Right lobe of liver (tissue), 6 donors: Measurements from ENCODE around the gene TMEM107. TPM values are rescaled to one million over a fixed set of nuclear protein-coding genes. Genes with fewer than 3 reads are reported as not detected.
A peak's percentile ranks its signal among the peaks of the same experiment; 100 is the strongest.

ENCODE experiments used
- ATAC-seq, 4 donors: fragments of 200-7000 bp; cut with Tn5 transposase; one replicate each; pipeline ENCODE4 v1.9.1; 2020; ENCODE audit warnings: mild to moderate bottlenecking in 4 of 4, moderate library complexity in 4 of 4
- DNase-seq, 3 donors: peaks; one replicate each; pipeline ENCODE4 v3.0.0-alpha.2; 2020
- H3K27ac ChIP-seq, 3 donors: fragments of 200-600 bp; one replicate each; pipeline ENCODE4 v1.8.0; 2022
- H3K27me3 ChIP-seq, 2 donors: fragments of 200-600 bp; one replicate each; pipeline ENCODE4 v1.8.0; 2022
- H3K36me3 ChIP-seq, 4 donors: fragments of 200-600 bp; sonication (generic) in 1 of 4; one replicate each; pipeline versions ENCODE4 v1.5.1 to v1.8.0; 2017 to 2022; ENCODE audit warnings: control low read depth in 1 of 4
- H3K4me1 ChIP-seq, 4 donors: fragments of 200-600 bp; sonication (generic) in 1 of 4; one replicate each; pipeline versions ENCODE4 v1.5.1 to v1.8.0; 2017 to 2022; ENCODE audit warnings: control low read depth in 1 of 4
- H3K4me3 ChIP-seq, 3 donors: fragments of 200-600 bp; one replicate each; pipeline ENCODE4 v1.8.0; 2022
- H3K9me3 ChIP-seq, 4 donors: fragments of 200-600 bp; sonication (generic) in 1 of 4; one replicate each; pipeline versions ENCODE4 v1.5.1 to v1.8.0; 2017 to 2022; ENCODE audit warnings: control low read depth in 1 of 4
- CTCF ChIP-seq, 4 donors: fragments of 200-600 bp in 3 of 4; fragments of 450-650 bp in 1 of 4; IDR thresholded peaks; one replicate each; pipeline versions ENCODE4 v1.5.1 to v1.8.0; 2016 to 2022; ENCODE audit warnings: antibody characterized with exemption in 4 of 4, mild to moderate bottlenecking in 2 of 4
- POLR2A ChIP-seq: fragments of 450-650 bp; IDR thresholded peaks from one replicate; pipeline ENCODE4 v1.6.1; 2017; ENCODE audit warnings: antibody characterized with exemption, mild to moderate bottlenecking
- WGBS: methylation state at CpG from one replicate; pipeline ENCODE4 v1.1.6; 2018; ENCODE audit warnings: low coverage, low lambda C conversion rate; ENCODE audit not compliant: insufficient coverage; ENCODE audit errors: missing lambda C conversion rate; 5-methylcytosine and 5-hydroxymethylcytosine counted together
- intact Hi-C, 2 donors: fragments of 100-400 bp; cut with DNase I; formaldehyde crosslinking; loops; one replicate each; pipeline versions ENCODE4 v1.11.2 to v1.14.1; 2022
- total RNA-seq, 6 experiments: library from RNA; depleted of rRNA in 2 of 6; stranded (reverse); fragments of >200 nt in 2 of 6; fragmentation: NEBNext Ultra II Directional in 3 of 6; extraction: Animal tissue kit (Norgen Biotek cat#: 25700) in 3 of 6; gene quantifications; one replicate each; pipeline versions ENCODE4 v1.1.0 to v1.2.4, GENCODE V29; 2016 to 2023
- donor health status: DM: no; HTN: yes; CAD: no.
- donor health status: DM: no; HTN: no; CAD: no.
- donor health status: DM: no; HTN: no; CAD: no.
- donor health status: DM: no; HTN: yes; CAD: no.
- donor health status: DM: no; HTN: yes; CAD: no.

TMEM107 gene
- total RNA-seq, 6 experiments from 2014 or later, result 2.3 to 5.0 (median 3.4) TPM

GRCh38 chr17:8159032-8159400, 17.2 kb downstream of the TMEM107 start:
- H3K36me3 ChIP-seq, result peaks cover 0 to 14% (median 0%) of the 10 kb centered on the region in 4 donors
- 28% methylated on average over 2 of the region's 3 CpGs for WGBS
- no peak for DNase-seq
- TF ChIP-seq POLR2A, result no peak
- no peak for TF ChIP-seq CTCF (IDR thresholded peaks at IDR 0.05)
- H3K27ac ChIP-seq, result peak overlapping the region in 2 of 3 donors; percentile 99
- no peaks in the 10 kb centered on the region for H3K9me3 ChIP-seq
- H3K4me1 ChIP-seq, result peaks cover 0 to 26% (median 13%) of the 10 kb centered on the region in 4 donors
- intact Hi-C loops, result loop anchor here in 1 of 2 donors (2.0 kb wide), 1 partner anchor 64 kb away; no protein-coding TSS in a partner anchor
- ATAC-seq, result no peak
- no peak overlapping the region for H3K4me3 ChIP-seq
- H3K27me3 ChIP-seq, result no peaks in the 10 kb centered on the region

GRCh38 chr17:8158267-8159031, 17.7 kb downstream of the TMEM107 start:
- no peak overlapping the region for H3K4me3 ChIP-seq
- H3K4me1 ChIP-seq, result peaks cover 0 to 21% (median 8%) of the 10 kb centered on the region in 4 donors
- H3K27me3 ChIP-seq, result no peaks in the 10 kb centered on the region
- no peaks in the 10 kb centered on the region for H3K9me3 ChIP-seq
- peak overlapping the region; percentile 77 to 99 (median 99) for H3K27ac ChIP-seq
- intact Hi-C loops, result loop anchor here in 1 of 2 donors (2.0 kb wide), 1 partner anchor 64 kb away; no protein-coding TSS in a partner anchor
- TF ChIP-seq CTCF (IDR thresholded peaks at IDR 0.05), result peak; percentile 89 to 94 (median 93)
- TF ChIP-seq POLR2A, result peak; percentile 41
- DNase-seq (peak; percentile 89 to 95 (median 92)), ATAC-seq (peak; percentile 27 to 43 (median 30))
- WGBS, result 21% methylated on average over 18 of the region's 20 CpGs
- H3K36me3 ChIP-seq, result peaks cover 0 to 14% (median under 1%) of the 10 kb centered on the region in 4 donors

- WGBS, result 0% methylated on average over 17 of the region's 59 CpGs
Measured at GRCh38 chr17:8156246-8156992, 19.8 kb downstream of the TMEM107 start.

GRCh38 chr17:8155996-8156245, 20.3 kb downstream of the TMEM107 start:
- no peaks in the 10 kb centered on the region for H3K9me3 ChIP-seq
- ATAC-seq (no peak), DNase-seq (no peak)
- peak overlapping the region; percentile 79 to 94 (median 80) for H3K4me3 ChIP-seq
- H3K36me3 ChIP-seq, result peaks cover 0 to 7% (median 3%) of the 10 kb centered on the region in 4 donors
- peaks cover 0 to 26% (median 7%) of the 10 kb centered on the region in 4 donors for H3K4me1 ChIP-seq
- no peaks in the 10 kb centered on the region for H3K27me3 ChIP-seq
- intact Hi-C loops, result no loop called here
- 9% methylated on average over 6 of the region's 11 CpGs for WGBS
- TF ChIP-seq POLR2A, result no peak
- no peak for TF ChIP-seq CTCF (IDR thresholded peaks at IDR 0.05)
- H3K27ac ChIP-seq, result peak overlapping the region; percentile 99 to 100 (median 100)

More at GRCh38 chr17:8156246-8156992, 19.8 kb downstream of the TMEM107 start:
- Histone ChIP-seq H3K36me3 (peaks cover 0 to 12% (median 3%) of the 10 kb centered on the region in 4 donors), H3K27ac (peak overlapping the region; percentile 99 to 100 (median 100)), H3K4me1 (peaks cover 0 to 26% (median 8%) of the 10 kb centered on the region in 4 donors), H3K9me3 (no peaks in the 10 kb centered on the region), H3K4me3 (peak overlapping the region; percentile 79 to 94 (median 80)), H3K27me3 (no peaks in the 10 kb centered on the region)
- no peak for TF ChIP-seq CTCF (IDR thresholded peaks at IDR 0.05)
- TF ChIP-seq POLR2A, result peak; percentile 100
- intact Hi-C loops, result no loop called here
- peak; percentile 100 for DNase-seq
- ATAC-seq, result peak; percentile 52 to 73 (median 65)
